ENCODE data around the gene RGS3.

RGS3 gene

DNA sequence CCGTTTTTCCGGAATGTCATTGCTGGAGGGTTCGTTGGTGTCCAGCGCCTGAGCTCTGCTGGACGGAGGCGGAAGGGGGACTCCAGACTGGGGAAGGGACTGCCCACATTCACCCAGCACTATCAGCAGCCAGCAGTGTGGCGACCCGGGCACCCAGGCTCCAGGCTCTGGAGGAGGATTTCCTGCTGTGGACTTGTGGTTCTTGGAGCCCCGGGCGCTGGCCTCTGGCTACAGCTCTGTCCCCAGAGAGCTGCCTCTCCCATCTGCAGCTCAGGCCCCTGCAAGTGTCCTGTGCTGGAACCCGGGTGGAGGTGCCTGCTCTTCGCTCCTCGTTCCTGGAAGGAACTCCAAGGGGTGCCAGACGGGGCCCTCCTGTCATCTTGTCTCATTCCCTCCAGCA, 152.6 kb downstream of the RGS3 start:
- no peak for DNase-seq (ENCODE audit: low read depth in 1 of 2, low spot score in 1 of 2)
- Histone ChIP-seq H3K27me3 (ENCODE audit: insufficient read depth, poor library complexity, severe bottlenecking) (peaks cover 2% of the 10 kb centered on the region), H3K4me3 (replicated peaks; ENCODE audit: insufficient read depth, low read length) (no peak overlapping the region), H3K27ac (replicated peaks) (no peak overlapping the region)
- TF ChIP-seq, protein P1, sequence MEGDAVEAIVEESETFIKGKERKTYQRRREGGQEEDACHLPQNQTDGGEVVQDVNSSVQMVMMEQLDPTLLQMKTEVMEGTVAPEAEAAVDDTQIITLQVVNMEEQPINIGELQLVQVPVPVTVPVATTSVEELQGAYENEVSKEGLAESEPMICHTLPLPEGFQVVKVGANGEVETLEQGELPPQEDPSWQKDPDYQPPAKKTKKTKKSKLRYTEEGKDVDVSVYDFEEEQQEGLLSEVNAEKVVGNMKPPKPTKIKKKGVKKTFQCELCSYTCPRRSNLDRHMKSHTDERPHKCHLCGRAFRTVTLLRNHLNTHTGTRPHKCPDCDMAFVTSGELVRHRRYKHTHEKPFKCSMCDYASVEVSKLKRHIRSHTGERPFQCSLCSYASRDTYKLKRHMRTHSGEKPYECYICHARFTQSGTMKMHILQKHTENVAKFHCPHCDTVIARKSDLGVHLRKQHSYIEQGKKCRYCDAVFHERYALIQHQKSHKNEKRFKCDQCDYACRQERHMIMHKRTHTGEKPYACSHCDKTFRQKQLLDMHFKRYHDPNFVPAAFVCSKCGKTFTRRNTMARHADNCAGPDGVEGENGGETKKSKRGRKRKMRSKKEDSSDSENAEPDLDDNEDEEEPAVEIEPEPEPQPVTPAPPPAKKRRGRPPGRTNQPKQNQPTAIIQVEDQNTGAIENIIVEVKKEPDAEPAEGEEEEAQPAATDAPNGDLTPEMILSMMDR (IDR thresholded peaks at IDR 0.05; ENCODE audit: insufficient read depth, low read length), result no peak
- no peak for TF ChIP-seq SPI1 (IDR thresholded peaks at IDR 0.05; ENCODE audit: borderline replicate concordance, low read depth)
- no peak for TF ChIP-seq POLR2AphosphoS5 (IDR thresholded peaks at IDR 0.05; ENCODE audit: low read depth)
- TF ChIP-seq REST (IDR thresholded peaks at IDR 0.05; ENCODE audit: insufficient replicate concordance, low read depth), result no peak
- no peak for TF ChIP-seq GABPA (IDR thresholded peaks at IDR 0.05; ENCODE audit: low read depth)

DNA sequence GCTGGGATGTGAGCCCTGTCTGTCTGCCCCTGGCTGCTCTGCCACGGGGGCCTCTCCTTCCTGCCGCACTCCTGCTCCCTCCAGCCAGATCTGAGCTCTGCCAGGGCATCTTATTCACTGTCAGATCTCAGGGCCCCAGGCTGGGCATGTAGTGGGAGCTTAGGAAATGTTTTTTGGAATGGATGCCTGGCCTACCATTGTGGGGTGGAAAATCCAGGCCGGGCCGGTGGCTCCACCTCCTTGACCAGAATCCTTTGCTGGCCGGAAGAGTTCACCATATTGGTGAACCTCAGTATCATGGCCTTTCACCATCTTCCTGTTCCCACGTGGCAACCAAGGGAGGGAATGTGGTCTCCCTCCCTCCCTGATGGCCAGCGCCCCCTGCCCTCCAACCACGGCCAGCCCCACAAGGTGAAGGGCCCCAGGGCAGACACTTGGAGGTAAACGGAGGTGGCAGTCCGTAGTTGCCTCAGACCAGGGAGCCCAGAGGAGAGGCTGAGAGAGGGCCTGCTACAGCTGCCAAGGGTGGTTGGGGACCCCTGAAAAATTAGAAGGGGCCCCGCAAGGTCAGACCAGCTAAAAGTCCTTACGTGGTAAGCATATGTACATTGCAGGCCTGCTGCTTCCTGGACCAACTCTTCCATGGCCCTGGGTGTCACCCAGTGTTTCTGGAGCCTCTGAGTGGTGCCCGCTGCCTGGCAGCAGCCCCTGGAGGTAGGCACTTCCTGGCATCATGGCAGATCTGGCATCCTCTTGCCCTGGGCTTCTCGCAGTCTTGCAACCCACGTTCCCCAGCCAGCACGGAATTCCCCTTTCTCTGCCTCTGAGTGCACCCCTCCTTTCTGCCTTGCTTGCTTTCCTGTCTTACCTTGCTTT, 153.3 kb downstream of the RGS3 start:
- Histone ChIP-seq H3K27me3 (ENCODE audit: insufficient read depth, poor library complexity, severe bottlenecking) (peaks cover 2% of the 10 kb centered on the region), H3K4me3 (replicated peaks; ENCODE audit: insufficient read depth, low read length) (no peak overlapping the region), H3K27ac (replicated peaks) (no peak overlapping the region)
- DNase-seq (ENCODE audit: low read depth in 1 of 2, low spot score in 1 of 2), result no peak
- TF ChIP-seq GABPA (IDR thresholded peaks at IDR 0.05; ENCODE audit: low read depth), result no peak
- TF ChIP-seq, protein P1 (IDR thresholded peaks at IDR 0.05; ENCODE audit: insufficient read depth, low read length), result no peak
- no peak for TF ChIP-seq REST (IDR thresholded peaks at IDR 0.05; ENCODE audit: insufficient replicate concordance, low read depth)
- TF ChIP-seq POLR2AphosphoS5 (IDR thresholded peaks at IDR 0.05; ENCODE audit: low read depth), result no peak

DNA sequence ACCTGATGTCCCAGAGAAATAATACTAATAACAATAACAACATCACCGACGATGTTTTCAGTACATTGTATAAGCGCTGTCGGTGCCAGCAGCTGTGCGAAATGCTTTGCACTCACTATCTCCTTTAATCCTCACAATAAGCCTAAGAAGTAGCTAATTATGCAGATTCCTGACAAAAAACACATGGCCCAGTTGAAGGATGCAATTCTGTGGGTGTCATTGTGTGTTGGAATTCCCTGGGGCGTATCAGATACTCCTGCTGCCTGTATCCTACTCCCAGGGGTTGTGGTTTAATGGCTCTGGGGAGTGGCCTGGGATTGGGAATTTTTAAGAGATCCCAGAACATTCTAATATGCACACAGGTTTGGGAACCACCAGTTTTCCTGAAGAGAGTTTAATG, 154.0 kb downstream of the RGS3 start:
- no peak for TF ChIP-seq REST (IDR thresholded peaks at IDR 0.05; ENCODE audit: insufficient replicate concordance, low read depth)
- TF ChIP-seq GABPA (IDR thresholded peaks at IDR 0.05; ENCODE audit: low read depth), result no peak
- TF ChIP-seq, protein P1 (IDR thresholded peaks at IDR 0.05; ENCODE audit: insufficient read depth, low read length), result no peak
- no peak for TF ChIP-seq SPI1 (IDR thresholded peaks at IDR 0.05; ENCODE audit: borderline replicate concordance, low read depth)
- TF ChIP-seq POLR2AphosphoS5 (IDR thresholded peaks at IDR 0.05; ENCODE audit: low read depth), result no peak
- Histone ChIP-seq H3K4me3 (replicated peaks; ENCODE audit: insufficient read depth, low read length) (no peak overlapping the region), H3K27me3 (ENCODE audit: insufficient read depth, poor library complexity, severe bottlenecking) (peaks cover 2% of the 10 kb centered on the region), H3K27ac (replicated peaks) (no peak overlapping the region)
- DNase-seq (ENCODE audit: low read depth in 1 of 2, low spot score in 1 of 2), result no peak
